MM.1S (cell line): ENCODE data around the gene UHRF1.

Source experiments
- EZH2phosphoT487 ChIP-seq: fragments of 300-600 bp; sonication (generic); IDR thresholded peaks from 2 replicates; pipeline ENCODE4 v1.6.1; 2018; ENCODE audit warnings: antibody characterized with exemption, low read length
- TF ChIP-seq, protein P1 (sequence below): fragments of 300-600 bp; sonication (generic); IDR thresholded peaks from 2 replicates; pipeline ENCODE4 v1.5.1; 2016; ENCODE audit warnings: antibody characterized with exemption, low read length, mixed read lengths

DNA sequence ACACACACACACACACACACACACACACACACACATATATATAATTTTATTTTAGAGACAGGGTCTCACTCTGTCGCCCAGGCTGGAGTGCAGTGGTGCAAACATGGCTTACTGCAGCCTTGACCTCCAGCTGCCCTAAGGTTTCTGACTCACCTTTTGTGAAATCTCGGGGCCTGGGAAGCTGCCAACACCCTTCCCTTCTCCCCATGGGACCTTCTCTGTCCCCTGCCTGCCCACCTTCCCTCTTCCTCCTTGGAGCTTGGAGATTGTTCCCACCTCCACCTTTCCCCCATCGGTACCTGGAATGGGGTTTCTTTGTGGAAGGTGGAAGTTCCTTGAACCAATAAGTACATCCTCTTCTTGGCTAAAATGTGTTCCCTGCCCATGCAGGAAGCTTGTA is 12.9 kb upstream of the UHRF1 start:
- TF ChIP-seq, protein P1, sequence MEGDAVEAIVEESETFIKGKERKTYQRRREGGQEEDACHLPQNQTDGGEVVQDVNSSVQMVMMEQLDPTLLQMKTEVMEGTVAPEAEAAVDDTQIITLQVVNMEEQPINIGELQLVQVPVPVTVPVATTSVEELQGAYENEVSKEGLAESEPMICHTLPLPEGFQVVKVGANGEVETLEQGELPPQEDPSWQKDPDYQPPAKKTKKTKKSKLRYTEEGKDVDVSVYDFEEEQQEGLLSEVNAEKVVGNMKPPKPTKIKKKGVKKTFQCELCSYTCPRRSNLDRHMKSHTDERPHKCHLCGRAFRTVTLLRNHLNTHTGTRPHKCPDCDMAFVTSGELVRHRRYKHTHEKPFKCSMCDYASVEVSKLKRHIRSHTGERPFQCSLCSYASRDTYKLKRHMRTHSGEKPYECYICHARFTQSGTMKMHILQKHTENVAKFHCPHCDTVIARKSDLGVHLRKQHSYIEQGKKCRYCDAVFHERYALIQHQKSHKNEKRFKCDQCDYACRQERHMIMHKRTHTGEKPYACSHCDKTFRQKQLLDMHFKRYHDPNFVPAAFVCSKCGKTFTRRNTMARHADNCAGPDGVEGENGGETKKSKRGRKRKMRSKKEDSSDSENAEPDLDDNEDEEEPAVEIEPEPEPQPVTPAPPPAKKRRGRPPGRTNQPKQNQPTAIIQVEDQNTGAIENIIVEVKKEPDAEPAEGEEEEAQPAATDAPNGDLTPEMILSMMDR: no peak
- no peak for TF ChIP-seq EZH2phosphoT487
